ENCODE measurements around the gene REEP2.

The REEP2 gene

GRCh38 chr5:138488481-138488945 is 49.7 kb downstream of the REEP2 start:
- H3K27me3 ChIP-seq (ENCODE audit: control insufficient read depth in 1 of 2, insufficient read depth in 2 of 2, low read length in 2 of 2) = no peaks in the 10 kb centered on the region
- no peaks in the 10 kb centered on the region for H3K36me3 ChIP-seq (ENCODE audit: control insufficient read depth in 2 of 2, insufficient read depth in 2 of 2, low read length in 2 of 2)
- H3K4me1 ChIP-seq (ENCODE audit: control insufficient read depth, insufficient read depth, low read length) = peaks cover 26% of the 10 kb centered on the region
- H3K9ac ChIP-seq (ENCODE audit: low read length in 2 of 2) = no peak overlapping the region
- H3K4me3 ChIP-seq (ENCODE audit: low read length in 2 of 2) = no peak overlapping the region
- H3K9me3 ChIP-seq (ENCODE audit: control insufficient read depth in 2 of 2, low read length in 2 of 2) = no peaks in the 10 kb centered on the region
- no peak overlapping the region for H3K27ac ChIP-seq (ENCODE audit: low read length)

DNA sequence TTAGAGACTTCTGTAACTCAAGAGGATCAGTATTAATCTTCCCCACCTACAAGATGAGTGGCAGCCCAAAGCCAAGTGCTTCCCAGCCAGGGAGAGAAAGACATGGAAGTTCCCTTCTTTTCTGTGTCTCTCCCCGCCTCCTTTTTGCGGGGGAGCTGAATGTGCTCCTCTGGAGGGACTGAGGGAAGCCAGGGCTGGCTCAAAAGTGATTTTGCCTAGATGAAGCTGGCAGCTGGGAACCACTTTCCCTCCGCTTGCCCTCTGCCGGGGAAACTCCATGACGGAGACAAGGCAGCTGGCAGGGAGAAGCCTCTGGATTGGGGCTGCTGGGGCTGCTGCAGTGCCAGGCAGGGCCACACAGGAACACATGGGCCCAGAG is 50.8 kb downstream of the REEP2 start:
- Histone ChIP-seq H3K9ac (ENCODE audit: low read length in 2 of 2) (peak overlapping the region; percentile 21 to 35), H3K4me1 (ENCODE audit: control insufficient read depth, insufficient read depth, low read length) (peaks cover 26% of the 10 kb centered on the region), H3K9me3 (ENCODE audit: control insufficient read depth in 2 of 2, low read length in 2 of 2) (no peaks in the 10 kb centered on the region), H3K4me3 (ENCODE audit: low read length in 2 of 2) (no peak overlapping the region), H3K27me3 (ENCODE audit: control insufficient read depth in 1 of 2, insufficient read depth in 2 of 2, low read length in 2 of 2) (no peaks in the 10 kb centered on the region), H3K27ac (ENCODE audit: low read length) (peak overlapping the region; percentile 41), H3K36me3 (ENCODE audit: control insufficient read depth in 2 of 2, insufficient read depth in 2 of 2, low read length in 2 of 2) (no peaks in the 10 kb centered on the region)

- H3K4me3 ChIP-seq (ENCODE audit: low read length in 2 of 2) = peak overlapping the region in 1 of 2 donors; percentile 71
- no peaks in the 10 kb centered on the region for H3K27me3 ChIP-seq (ENCODE audit: control insufficient read depth in 1 of 2, insufficient read depth in 2 of 2, low read length in 2 of 2)
- H3K36me3 ChIP-seq (ENCODE audit: control insufficient read depth in 2 of 2, insufficient read depth in 2 of 2, low read length in 2 of 2) = no peaks in the 10 kb centered on the region
- peak overlapping the region; percentile 33 to 42 for H3K9ac ChIP-seq (ENCODE audit: low read length in 2 of 2)
- H3K9me3 ChIP-seq (ENCODE audit: control insufficient read depth in 2 of 2, low read length in 2 of 2) = no peaks in the 10 kb centered on the region
- H3K4me1 ChIP-seq (ENCODE audit: control insufficient read depth, insufficient read depth, low read length) = peaks cover 26% of the 10 kb centered on the region
- no peak overlapping the region for H3K27ac ChIP-seq (ENCODE audit: low read length)
Observed at GRCh38 chr5:138490648-138491283, 51.9 kb downstream of the REEP2 start.

DNA sequence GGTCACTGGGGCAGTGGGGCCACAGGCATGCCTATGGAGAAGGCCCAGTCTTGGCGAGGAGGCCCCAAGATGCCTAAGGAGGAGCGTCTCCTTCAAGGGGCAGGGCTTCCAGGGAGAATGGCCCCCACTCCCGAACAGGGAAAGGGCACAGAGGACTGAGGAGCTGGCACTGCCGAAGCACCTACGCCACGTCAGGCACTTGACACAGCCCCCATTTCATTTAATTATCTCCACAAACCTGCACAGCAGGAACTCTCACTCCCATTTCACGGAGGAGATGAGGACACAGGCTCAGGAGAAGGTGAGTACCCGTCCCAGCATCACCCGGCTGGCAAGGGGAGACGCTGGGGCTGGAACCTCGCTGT is 52.4 kb downstream of the REEP2 start:
- H3K4me1 ChIP-seq (ENCODE audit: control insufficient read depth, insufficient read depth, low read length) = peaks cover 26% of the 10 kb centered on the region
- no peaks in the 10 kb centered on the region for H3K27me3 ChIP-seq (ENCODE audit: control insufficient read depth in 1 of 2, insufficient read depth in 2 of 2, low read length in 2 of 2)
- no peak overlapping the region for H3K27ac ChIP-seq (ENCODE audit: low read length)
- no peaks in the 10 kb centered on the region for H3K36me3 ChIP-seq (ENCODE audit: control insufficient read depth in 2 of 2, insufficient read depth in 2 of 2, low read length in 2 of 2)
- no peaks in the 10 kb centered on the region for H3K9me3 ChIP-seq (ENCODE audit: control insufficient read depth in 2 of 2, low read length in 2 of 2)
- peak overlapping the region; percentile 33 to 42 for H3K9ac ChIP-seq (ENCODE audit: low read length in 2 of 2)
- H3K4me3 ChIP-seq (ENCODE audit: low read length in 2 of 2) = peak overlapping the region; percentile 66 to 71

DNA sequence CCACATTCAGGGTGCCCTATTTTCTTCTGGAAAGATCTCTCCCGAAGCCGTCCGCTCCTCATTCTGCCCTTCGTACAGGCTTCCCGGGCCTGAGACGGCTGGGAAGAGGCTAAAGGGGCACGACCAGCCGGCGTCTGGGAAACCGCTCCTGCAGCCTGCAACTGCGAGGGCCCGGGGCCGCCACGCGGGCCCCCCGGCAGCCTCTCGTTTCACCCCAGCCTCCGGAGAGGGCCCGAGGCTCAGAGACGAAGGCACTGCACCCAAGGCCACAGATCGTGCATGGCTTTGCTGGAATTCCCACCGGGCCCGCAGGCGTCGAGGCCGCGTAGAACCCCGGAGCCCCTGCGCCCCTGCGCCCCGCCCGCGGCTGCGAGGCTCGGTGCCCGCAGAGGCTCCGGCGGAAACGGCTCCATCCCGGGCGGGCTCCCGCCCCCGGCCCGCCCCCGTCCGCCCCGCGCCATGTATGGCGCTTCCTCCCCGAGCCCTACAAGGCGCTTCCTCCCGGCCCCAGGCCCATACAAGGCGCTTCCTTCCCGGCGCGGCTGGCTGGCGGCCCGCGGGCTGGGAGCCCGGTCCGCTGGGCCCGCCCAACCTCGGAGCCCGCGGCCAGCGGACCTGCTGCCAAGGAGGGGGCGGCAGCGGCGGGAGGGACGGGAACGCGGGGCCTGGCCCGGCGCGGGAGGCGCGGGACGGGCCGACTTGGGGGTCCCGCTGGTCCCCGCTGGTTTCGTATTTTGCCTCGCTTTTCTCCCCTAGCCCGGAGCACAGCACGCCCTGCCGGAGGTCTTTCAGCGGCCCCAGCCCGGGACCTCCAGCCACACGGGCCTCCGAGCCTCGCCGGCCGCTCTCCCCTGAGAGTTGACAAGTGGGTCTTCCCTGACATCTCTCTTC is 53.1 kb downstream of the REEP2 start:
- Histone ChIP-seq H3K27ac (ENCODE audit: low read length) (peak overlapping the region; percentile 67), H3K27me3 (ENCODE audit: control insufficient read depth in 1 of 2, insufficient read depth in 2 of 2, low read length in 2 of 2) (no peaks in the 10 kb centered on the region), H3K4me3 (ENCODE audit: low read length in 2 of 2) (peak overlapping the region; percentile 70 to 76), H3K9ac (ENCODE audit: low read length in 2 of 2) (peak overlapping the region; percentile 80 to 81), H3K36me3 (ENCODE audit: control insufficient read depth in 2 of 2, insufficient read depth in 2 of 2, low read length in 2 of 2) (no peaks in the 10 kb centered on the region), H3K4me1 (ENCODE audit: control insufficient read depth, insufficient read depth, low read length) (peaks cover 26% of the 10 kb centered on the region), H3K9me3 (ENCODE audit: control insufficient read depth in 2 of 2, low read length in 2 of 2) (no peaks in the 10 kb centered on the region)

GRCh38 chr5:138492560-138493045 is 53.7 kb downstream of the REEP2 start:
- Histone ChIP-seq H3K27ac (ENCODE audit: low read length) (peak overlapping the region; percentile 67), H3K4me3 (ENCODE audit: low read length in 2 of 2) (peak overlapping the region; percentile 70 to 76), H3K27me3 (ENCODE audit: control insufficient read depth in 1 of 2, insufficient read depth in 2 of 2, low read length in 2 of 2) (no peaks in the 10 kb centered on the region), H3K9me3 (ENCODE audit: control insufficient read depth in 2 of 2, low read length in 2 of 2) (no peaks in the 10 kb centered on the region), H3K36me3 (ENCODE audit: control insufficient read depth in 2 of 2, insufficient read depth in 2 of 2, low read length in 2 of 2) (no peaks in the 10 kb centered on the region), H3K9ac (ENCODE audit: low read length in 2 of 2) (peak overlapping the region; percentile 80 to 81), H3K4me1 (ENCODE audit: control insufficient read depth, insufficient read depth, low read length) (peaks cover 26% of the 10 kb centered on the region)

GRCh38 chr5:138495351-138495750 is 56.5 kb downstream of the REEP2 start:
- no peaks in the 10 kb centered on the region for H3K27me3 ChIP-seq (ENCODE audit: control insufficient read depth in 1 of 2, insufficient read depth in 2 of 2, low read length in 2 of 2)

More at GRCh38 chr5:138495351-138495750, 56.5 kb downstream of the REEP2 start:
- H3K27ac ChIP-seq (ENCODE audit: low read length) = no peak overlapping the region
- H3K4me1 ChIP-seq (ENCODE audit: control insufficient read depth, insufficient read depth, low read length) = peaks cover 21% of the 10 kb centered on the region
- H3K4me3 ChIP-seq (ENCODE audit: low read length in 2 of 2) = no peak overlapping the region
- no peaks in the 10 kb centered on the region for H3K9me3 ChIP-seq (ENCODE audit: control insufficient read depth in 2 of 2, low read length in 2 of 2)
- no peaks in the 10 kb centered on the region for H3K36me3 ChIP-seq (ENCODE audit: control insufficient read depth in 2 of 2, insufficient read depth in 2 of 2, low read length in 2 of 2)
- no peak overlapping the region for H3K9ac ChIP-seq (ENCODE audit: low read length in 2 of 2)

Measured in stomach smooth muscle (tissue), 2 donors.